HEK293T (cell line): ENCODE data around the gene RMP24.

Source experiments
- BHLHE40 ChIP-seq: fragments of 450-650 bp; IDR thresholded peaks from 2 replicates; pipeline ENCODE4 v1.6.1; 2016; ENCODE audit warnings: mild to moderate bottlenecking, moderate library complexity, borderline replicate concordance
- CTBP1 ChIP-seq: fragments of 450-650 bp; IDR thresholded peaks from 2 replicates; pipeline ENCODE4 v1.6.1; 2016; ENCODE audit warnings: borderline replicate concordance
- ELF4 ChIP-seq: fragments of 450-650 bp; IDR thresholded peaks from 2 replicates; pipeline ENCODE4 v1.6.1; 2017; ENCODE audit warnings: antibody characterized with exemption
- FOXK2 ChIP-seq: fragments of 450-650 bp; IDR thresholded peaks from 2 replicates; pipeline ENCODE4 v1.6.1; 2016; ENCODE audit warnings: mild to moderate bottlenecking
- FOXM1 ChIP-seq: fragments of 450-650 bp; IDR thresholded peaks from 2 replicates; pipeline ENCODE4 v1.6.1; 2017; ENCODE audit warnings: mild to moderate bottlenecking, borderline replicate concordance
- SP1 ChIP-seq: fragments of 450-650 bp; IDR thresholded peaks from 2 replicates; pipeline ENCODE4 v1.6.1; 2017
- TF ChIP-seq, protein P1 (sequence below): fragments of 450-650 bp; IDR thresholded peaks from 2 replicates; pipeline ENCODE4 v1.6.1; 2016

DNA sequence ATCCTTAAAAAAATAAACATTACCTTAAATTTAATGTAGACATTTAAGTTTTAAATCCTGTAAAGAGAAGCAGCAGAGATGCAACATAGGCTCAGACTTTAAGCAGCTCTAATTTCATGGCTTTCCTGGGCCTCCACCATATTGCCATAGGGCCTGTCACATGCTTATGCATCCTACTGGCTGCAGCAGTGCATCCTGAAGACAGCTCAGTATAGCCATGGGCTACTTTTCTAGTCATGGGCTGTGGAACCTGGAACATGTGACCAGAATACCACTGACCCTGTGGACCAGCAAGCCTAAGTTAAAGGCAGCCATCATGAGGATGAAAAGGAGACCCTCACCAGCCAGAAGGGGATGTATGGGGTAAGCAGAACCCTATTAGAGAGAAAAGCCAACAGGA, 10.7 kb downstream of the RMP24 start:
- TF ChIP-seq SP1 = no peak
- TF ChIP-seq, protein P1, sequence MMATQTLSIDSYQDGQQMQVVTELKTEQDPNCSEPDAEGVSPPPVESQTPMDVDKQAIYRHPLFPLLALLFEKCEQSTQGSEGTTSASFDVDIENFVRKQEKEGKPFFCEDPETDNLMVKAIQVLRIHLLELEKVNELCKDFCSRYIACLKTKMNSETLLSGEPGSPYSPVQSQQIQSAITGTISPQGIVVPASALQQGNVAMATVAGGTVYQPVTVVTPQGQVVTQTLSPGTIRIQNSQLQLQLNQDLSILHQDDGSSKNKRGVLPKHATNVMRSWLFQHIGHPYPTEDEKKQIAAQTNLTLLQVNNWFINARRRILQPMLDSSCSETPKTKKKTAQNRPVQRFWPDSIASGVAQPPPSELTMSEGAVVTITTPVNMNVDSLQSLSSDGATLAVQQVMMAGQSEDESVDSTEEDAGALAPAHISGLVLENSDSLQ = no peak
- TF ChIP-seq BHLHE40 = no peak
- TF ChIP-seq ELF4 = no peak
- no peak for TF ChIP-seq FOXM1
- no peak for TF ChIP-seq FOXK2
- TF ChIP-seq CTBP1 = no peak
